Measurements from ENCODE around the gene MIGA2.

The MIGA2 gene

GRCh38 chr9:129059796-129060785 is 23.7 kb downstream of the MIGA2 start:
- DNase-seq (ENCODE audit: low spot score in 2 of 2) (no peak), ATAC-seq (replicated peaks; ENCODE audit: extremely low read depth, poor library complexity, severe bottlenecking) (no peak)
- Mint-ChIP-seq H3K27me3 (no peaks in the 10 kb centered on the region), H3K9me3 (no peaks in the 10 kb centered on the region), H3K36me3 (ENCODE audit: insufficient read depth) (peaks cover 39% of the 10 kb centered on the region), H3K4me1 (no peaks in the 10 kb centered on the region), H3K4me3 (no peak overlapping the region), H3K27ac (ENCODE audit: low read depth) (no peak overlapping the region)

- peaks cover 40% of the 10 kb centered on the region for H3K36me3 Mint-ChIP-seq (ENCODE audit: insufficient read depth)
- H3K27ac Mint-ChIP-seq (ENCODE audit: low read depth), result no peak overlapping the region
- DNase-seq (ENCODE audit: low spot score in 2 of 2), result no peak
- H3K4me1 Mint-ChIP-seq, result no peaks in the 10 kb centered on the region
- H3K27me3 Mint-ChIP-seq, result no peaks in the 10 kb centered on the region
- H3K4me3 Mint-ChIP-seq, result no peak overlapping the region
- H3K9me3 Mint-ChIP-seq, result no peaks in the 10 kb centered on the region
- no peak for ATAC-seq (replicated peaks; ENCODE audit: extremely low read depth, poor library complexity, severe bottlenecking)
Observed at GRCh38 chr9:129060991-129061390, 24.6 kb downstream of the MIGA2 start.

- no peaks in the 10 kb centered on the region for H3K9me3 Mint-ChIP-seq
- DNase-seq (ENCODE audit: low spot score in 2 of 2) (no peak), ATAC-seq (replicated peaks; ENCODE audit: extremely low read depth, poor library complexity, severe bottlenecking) (no peak)
- no peaks in the 10 kb centered on the region for H3K27me3 Mint-ChIP-seq
- no peak overlapping the region for H3K27ac Mint-ChIP-seq (ENCODE audit: low read depth)
- H3K4me3 Mint-ChIP-seq, result no peak overlapping the region
- H3K36me3 Mint-ChIP-seq (ENCODE audit: insufficient read depth), result peaks cover 34% of the 10 kb centered on the region
- no peaks in the 10 kb centered on the region for H3K4me1 Mint-ChIP-seq
Observed at GRCh38 chr9:129063061-129063460, 26.6 kb downstream of the MIGA2 start.

GRCh38 chr9:129064499-129064908 is 28.1 kb downstream of the MIGA2 start:
- Mint-ChIP-seq H3K4me3 (no peak overlapping the region), H3K36me3 (ENCODE audit: insufficient read depth) (peaks cover 31% of the 10 kb centered on the region), H3K27ac (ENCODE audit: low read depth) (no peak overlapping the region), H3K4me1 (no peaks in the 10 kb centered on the region), H3K9me3 (no peaks in the 10 kb centered on the region), H3K27me3 (no peaks in the 10 kb centered on the region)
- ATAC-seq (replicated peaks; ENCODE audit: extremely low read depth, poor library complexity, severe bottlenecking) (no peak), DNase-seq (ENCODE audit: low spot score in 2 of 2) (no peak)

- no peaks in the 10 kb centered on the region for H3K27me3 Mint-ChIP-seq
- H3K27ac Mint-ChIP-seq (ENCODE audit: low read depth), result peak overlapping the region; percentile 41
- ATAC-seq (replicated peaks; ENCODE audit: extremely low read depth, poor library complexity, severe bottlenecking) (no peak), DNase-seq (ENCODE audit: low spot score in 2 of 2) (no peak)
- no peaks in the 10 kb centered on the region for H3K9me3 Mint-ChIP-seq
- H3K4me3 Mint-ChIP-seq, result no peak overlapping the region
- H3K36me3 Mint-ChIP-seq (ENCODE audit: insufficient read depth), result peaks cover 34% of the 10 kb centered on the region
- peaks cover 5% of the 10 kb centered on the region for H3K4me1 Mint-ChIP-seq
Observed at GRCh38 chr9:129068110-129068509, 31.7 kb downstream of the MIGA2 start.

GRCh38 chr9:129068990-129069861 is 32.8 kb downstream of the MIGA2 start:
- DNase-seq (ENCODE audit: low spot score in 2 of 2) (peak in 1 of 2 donors; percentile 28), ATAC-seq (replicated peaks; ENCODE audit: extremely low read depth, poor library complexity, severe bottlenecking) (peak; percentile 94)
- H3K36me3 Mint-ChIP-seq (ENCODE audit: insufficient read depth), result peaks cover 26% of the 10 kb centered on the region
- no peaks in the 10 kb centered on the region for H3K9me3 Mint-ChIP-seq
- peaks cover 11% of the 10 kb centered on the region for H3K4me1 Mint-ChIP-seq
- H3K27ac Mint-ChIP-seq (ENCODE audit: low read depth), result no peak overlapping the region
- peak overlapping the region; percentile 44 for H3K4me3 Mint-ChIP-seq
- H3K27me3 Mint-ChIP-seq, result no peaks in the 10 kb centered on the region

GRCh38 chr9:129069862-129070641 is 33.6 kb downstream of the MIGA2 start:
- ATAC-seq (replicated peaks; ENCODE audit: extremely low read depth, poor library complexity, severe bottlenecking) (no peak), DNase-seq (ENCODE audit: low spot score in 2 of 2) (no peak)
- Mint-ChIP-seq H3K4me1 (peaks cover 11% of the 10 kb centered on the region), H3K27me3 (no peaks in the 10 kb centered on the region), H3K4me3 (no peak overlapping the region), H3K27ac (ENCODE audit: low read depth) (no peak overlapping the region), H3K36me3 (ENCODE audit: insufficient read depth) (peaks cover 20% of the 10 kb centered on the region), H3K9me3 (no peaks in the 10 kb centered on the region)

GRCh38 chr9:129070696-129071525 is 34.5 kb downstream of the MIGA2 start:
- ATAC-seq (replicated peaks; ENCODE audit: extremely low read depth, poor library complexity, severe bottlenecking), result no peak
- peaks cover 11% of the 10 kb centered on the region for H3K4me1 Mint-ChIP-seq

GRCh38 chr9:129071526-129072126 is 35.2 kb downstream of the MIGA2 start:
- H3K27me3 Mint-ChIP-seq, result no peaks in the 10 kb centered on the region
- H3K36me3 Mint-ChIP-seq (ENCODE audit: insufficient read depth), result peaks cover 12% of the 10 kb centered on the region
- no peak overlapping the region for H3K27ac Mint-ChIP-seq (ENCODE audit: low read depth)
- H3K4me3 Mint-ChIP-seq, result no peak overlapping the region
- DNase-seq (ENCODE audit: low spot score in 2 of 2) (no peak), ATAC-seq (replicated peaks; ENCODE audit: extremely low read depth, poor library complexity, severe bottlenecking) (no peak)
- peaks cover 11% of the 10 kb centered on the region for H3K4me1 Mint-ChIP-seq
- H3K9me3 Mint-ChIP-seq, result no peaks in the 10 kb centered on the region

More at GRCh38 chr9:129070696-129071525, 34.5 kb downstream of the MIGA2 start:
- H3K27ac Mint-ChIP-seq (ENCODE audit: low read depth), result no peak overlapping the region
- H3K36me3 Mint-ChIP-seq (ENCODE audit: insufficient read depth), result peaks cover 13% of the 10 kb centered on the region
- H3K4me3 Mint-ChIP-seq, result no peak overlapping the region
- no peaks in the 10 kb centered on the region for H3K27me3 Mint-ChIP-seq
- DNase-seq (ENCODE audit: low spot score in 2 of 2), result no peak
- H3K9me3 Mint-ChIP-seq, result no peaks in the 10 kb centered on the region

GRCh38 chr9:129072171-129072570 is 35.7 kb downstream of the MIGA2 start:
- Mint-ChIP-seq H3K4me3 (no peak overlapping the region), H3K36me3 (ENCODE audit: insufficient read depth) (peaks cover 10% of the 10 kb centered on the region), H3K27me3 (no peaks in the 10 kb centered on the region), H3K9me3 (no peaks in the 10 kb centered on the region), H3K4me1 (peaks cover 11% of the 10 kb centered on the region), H3K27ac (ENCODE audit: low read depth) (no peak overlapping the region)
- ATAC-seq (replicated peaks; ENCODE audit: extremely low read depth, poor library complexity, severe bottlenecking) (no peak), DNase-seq (ENCODE audit: low spot score in 2 of 2) (no peak)

GRCh38 chr9:129073404-129073803 is 37.0 kb downstream of the MIGA2 start:
- H3K4me3 Mint-ChIP-seq, result no peak overlapping the region
- peak overlapping the region; percentile 64 for H3K27ac Mint-ChIP-seq (ENCODE audit: low read depth)
- no peaks in the 10 kb centered on the region for H3K9me3 Mint-ChIP-seq
- DNase-seq (ENCODE audit: low spot score in 2 of 2) (no peak), ATAC-seq (replicated peaks; ENCODE audit: extremely low read depth, poor library complexity, severe bottlenecking) (no peak)
- H3K36me3 Mint-ChIP-seq (ENCODE audit: insufficient read depth), result peaks cover 9% of the 10 kb centered on the region
- H3K27me3 Mint-ChIP-seq, result no peaks in the 10 kb centered on the region
- peaks cover 11% of the 10 kb centered on the region for H3K4me1 Mint-ChIP-seq
